ENCODE measurements around the gene ICAM3.
A peak's percentile ranks its signal among the peaks of the same experiment; 100 is the strongest.
"Not testable (repeated sequence)": the region's sequence is repeated elsewhere in the genome, so short reads cannot be mapped to it uniquely, and the experiment has no call there.

Gene ICAM3

DNA sequence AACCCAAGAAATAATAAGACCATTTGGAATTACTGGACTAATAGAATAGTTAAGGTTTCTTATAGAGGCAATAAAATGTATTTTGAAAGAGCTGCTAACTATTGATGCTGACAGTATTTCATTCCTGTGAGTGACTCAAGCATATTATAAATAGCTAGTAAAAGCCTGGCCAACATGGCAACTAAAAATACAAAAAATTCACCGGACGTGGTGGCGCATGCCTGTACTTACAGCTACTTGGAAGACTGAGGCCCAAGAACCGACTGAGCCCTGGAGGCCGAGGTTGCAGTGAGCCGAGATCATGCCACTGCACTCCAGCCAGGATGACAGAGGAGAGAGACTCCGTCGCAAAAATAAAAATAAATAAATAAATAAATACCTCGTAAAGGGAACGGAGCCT is 5.4 kb upstream of the ICAM3 start:
- no peak for DNase-seq

DNA sequence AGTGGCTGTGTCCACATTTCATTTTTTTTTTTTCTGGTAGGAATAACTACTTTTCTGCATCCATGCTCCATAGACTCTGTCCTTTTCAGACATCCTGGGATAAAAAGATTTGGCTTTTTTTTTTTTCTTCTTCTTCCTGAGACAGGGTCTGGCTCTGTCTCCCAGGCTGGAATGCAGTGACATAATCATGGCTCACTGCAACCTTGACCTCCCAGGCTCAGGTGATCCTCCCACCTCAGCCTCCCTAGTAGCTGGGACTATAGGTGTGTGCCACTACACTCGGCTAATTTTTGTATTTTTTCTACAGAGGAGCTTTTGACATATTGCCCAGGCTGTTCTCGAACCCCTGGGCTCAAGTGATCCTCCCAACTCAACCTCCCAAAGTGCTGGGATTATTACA is 4.1 kb upstream of the ICAM3 start:
- DNase-seq: no peak

GRCh38 chr19:10339977-10340376 is 553 bp upstream of the ICAM3 start:
- DNase-seq: no peak

DNA sequence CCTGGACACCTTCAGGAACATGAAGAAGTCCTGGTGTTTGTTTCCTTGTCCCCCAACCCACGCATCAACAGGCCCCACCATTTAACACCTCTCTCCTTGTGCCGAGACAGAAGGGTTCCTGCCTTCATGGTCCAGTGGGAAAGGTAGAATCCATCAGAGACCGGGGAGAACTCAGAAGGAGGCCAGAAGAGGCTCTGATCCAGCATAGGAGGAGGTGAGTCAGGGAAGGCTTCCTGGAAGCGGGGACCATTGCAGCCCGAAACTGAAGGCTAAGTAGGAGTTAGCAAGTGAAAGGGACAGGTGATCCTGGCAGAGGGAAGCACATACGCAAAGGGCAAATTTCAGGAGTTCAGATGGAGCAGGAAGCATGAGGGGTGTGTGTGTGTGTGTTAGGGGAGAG is 484 bp downstream of the ICAM3 start:
- no peak for DNase-seq

- DNase-seq: not testable (repeated sequence)
Observed at GRCh38 chr19:10336725-10337124, 2.7 kb downstream of the ICAM3 start.

DNA sequence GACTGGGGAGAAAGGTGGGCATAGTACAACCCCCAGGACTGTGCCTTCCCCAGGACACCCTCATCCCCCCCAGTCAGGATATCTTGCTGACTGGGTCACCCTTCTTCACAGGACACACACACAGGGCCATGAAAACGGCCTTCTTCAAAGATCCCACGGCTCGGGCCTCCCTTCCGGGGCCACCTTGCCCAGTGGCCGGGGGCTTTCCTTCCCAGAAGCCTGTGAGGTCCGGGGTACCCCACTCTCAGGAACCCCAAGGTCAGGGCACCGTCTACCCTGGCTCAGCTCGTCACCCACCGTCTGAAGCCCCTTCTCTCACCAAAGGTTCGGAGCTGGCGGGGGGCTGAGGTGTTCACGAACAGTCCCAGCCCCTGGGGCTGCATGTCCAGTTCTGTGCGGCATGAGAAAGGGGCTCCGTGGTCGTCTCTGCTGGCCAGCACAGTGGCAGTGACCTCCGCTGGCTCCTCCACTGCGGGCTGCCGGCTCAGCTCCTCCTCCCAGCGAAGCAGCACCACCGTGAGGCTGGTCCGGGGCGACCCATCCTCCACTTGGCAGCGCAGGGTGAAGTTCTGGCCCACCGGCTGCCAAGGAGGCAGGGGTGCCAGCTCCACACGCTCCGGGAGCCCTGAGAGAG is 4.0 kb downstream of the ICAM3 start:
- no peak for DNase-seq

DNA sequence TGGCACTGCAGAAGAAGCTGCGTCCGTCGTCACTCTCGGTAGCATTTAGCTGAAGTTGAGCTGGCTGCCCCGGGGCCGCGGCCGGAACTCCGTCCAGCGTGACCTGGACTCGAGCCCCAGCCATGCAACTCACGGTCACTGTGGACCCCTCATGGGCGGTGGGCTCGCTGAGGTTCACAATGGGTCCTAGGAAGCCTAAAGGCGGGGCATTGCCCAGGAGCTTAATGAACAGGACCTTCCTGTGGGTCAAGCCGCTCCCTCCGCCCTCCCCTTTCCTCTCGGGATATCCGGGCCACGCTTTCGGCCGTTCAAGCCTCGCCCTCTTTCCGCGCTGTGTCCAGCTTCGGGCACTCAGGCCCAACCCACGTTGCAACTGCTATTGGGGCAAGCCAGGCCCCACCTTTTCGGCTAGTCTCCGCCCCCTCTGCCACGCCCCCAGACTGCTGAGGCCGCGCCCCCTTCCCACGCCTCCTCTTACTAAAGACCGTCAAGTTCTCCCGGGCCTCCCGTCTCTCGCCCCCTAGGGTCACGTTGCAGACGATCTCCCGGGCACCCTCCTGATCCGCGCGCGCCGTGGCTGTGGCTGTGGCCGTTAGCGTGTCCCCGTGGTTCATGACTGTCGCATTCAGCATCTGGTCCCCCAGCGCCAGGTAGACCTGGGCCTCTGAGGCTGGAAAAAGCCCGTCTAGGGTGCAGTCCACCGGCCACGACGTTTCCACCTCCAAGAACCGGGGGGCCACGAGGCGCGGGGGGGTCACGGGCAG is 4.7 kb downstream of the ICAM3 start:
- peak; percentile 52 for DNase-seq

DNA sequence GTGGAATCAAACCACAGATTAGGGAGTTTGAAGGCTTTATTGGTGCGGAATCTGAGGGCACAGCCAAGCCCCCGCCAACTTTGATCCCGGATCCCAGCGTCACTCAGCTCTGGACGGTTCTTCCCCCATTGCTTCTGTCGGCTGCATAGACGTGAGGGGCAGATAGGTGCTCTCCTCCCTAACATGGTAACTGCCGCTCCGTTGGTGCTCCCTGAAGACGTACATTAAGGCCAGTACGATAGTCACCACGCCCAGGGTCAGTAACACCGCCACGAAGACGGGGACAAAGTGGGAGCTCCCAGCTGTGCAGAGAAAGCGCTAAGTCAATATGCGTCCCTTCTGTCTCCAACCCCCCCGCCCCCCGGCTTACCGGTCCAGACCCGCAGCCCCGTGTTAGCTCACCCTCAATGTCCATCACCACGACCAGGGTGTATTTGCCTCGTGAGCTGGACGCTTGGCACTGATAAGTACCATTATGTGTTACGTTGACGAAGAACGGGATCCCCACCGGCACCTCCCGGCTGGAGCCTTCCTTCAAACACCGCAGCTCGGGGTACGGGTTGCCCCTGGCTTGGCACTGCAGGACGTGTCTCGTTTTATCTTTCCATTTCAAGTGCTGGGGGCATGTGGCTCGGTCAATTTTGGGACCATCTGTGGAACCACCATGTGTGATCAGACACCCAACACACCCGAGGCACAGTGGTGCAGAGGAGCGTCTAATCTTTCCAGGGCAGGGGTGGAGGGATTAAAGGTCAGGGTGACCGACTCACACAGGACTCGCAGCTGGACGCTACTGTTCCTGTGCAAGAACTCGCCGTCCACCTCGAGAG is 5.5 kb downstream of the ICAM3 start:
- no peak for DNase-seq

- DNase-seq: peak; percentile 98
Observed at GRCh38 chr19:10332965-10333757, 6.3 kb downstream of the ICAM3 start, which contains the start of gene RAVER1. RAVER1 (minus strand) TSS chr19:10333529; CDS start chr19:10333507, 22 bp downstream.

DNA sequence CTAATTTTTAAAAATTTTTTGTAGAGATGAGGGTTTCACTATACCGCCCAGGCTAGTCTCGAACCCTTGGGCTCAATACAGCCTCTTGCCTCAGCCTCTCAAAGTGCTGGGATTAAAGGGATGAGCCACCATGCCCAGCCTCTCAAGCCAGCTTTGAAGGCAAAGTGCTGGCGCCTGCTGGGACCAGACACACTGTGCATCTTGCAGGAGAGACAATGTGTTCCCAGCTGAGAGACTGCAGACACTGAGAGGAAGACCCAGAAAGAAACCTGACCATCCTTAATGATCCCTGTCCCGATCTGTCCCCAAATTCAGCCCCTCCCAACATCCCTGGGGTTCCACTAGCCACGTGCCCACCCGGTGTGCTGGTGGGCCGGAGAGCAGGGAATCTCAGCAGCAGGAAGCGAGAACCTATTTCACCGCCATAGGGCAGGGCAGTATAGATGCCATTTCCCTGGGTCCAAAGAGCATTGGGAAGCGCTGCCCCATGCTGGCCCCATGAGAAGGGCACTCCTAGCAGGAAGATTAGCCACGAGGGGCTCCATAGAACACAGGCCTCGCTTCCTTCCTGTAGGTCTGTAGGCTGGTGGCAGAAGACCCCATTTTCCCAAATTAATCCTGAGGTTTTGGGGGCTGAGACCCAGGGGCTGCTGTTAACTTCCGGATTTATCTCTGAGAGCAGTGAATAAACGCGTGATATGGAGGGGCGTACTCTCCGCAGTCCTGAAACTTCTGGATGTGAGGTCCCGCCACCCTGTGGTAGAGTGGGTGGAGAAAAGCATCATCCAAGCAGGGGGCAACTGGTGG is 7.1 kb downstream of the ICAM3 start:
- no peak for DNase-seq

- DNase-seq: no peak
Observed at GRCh38 chr19:10329555-10329954, 9.9 kb downstream of the ICAM3 start.

GRCh38 chr19:10328558-10329429 is 10.6 kb downstream of the ICAM3 start:
- DNase-seq: no peak

DNA sequence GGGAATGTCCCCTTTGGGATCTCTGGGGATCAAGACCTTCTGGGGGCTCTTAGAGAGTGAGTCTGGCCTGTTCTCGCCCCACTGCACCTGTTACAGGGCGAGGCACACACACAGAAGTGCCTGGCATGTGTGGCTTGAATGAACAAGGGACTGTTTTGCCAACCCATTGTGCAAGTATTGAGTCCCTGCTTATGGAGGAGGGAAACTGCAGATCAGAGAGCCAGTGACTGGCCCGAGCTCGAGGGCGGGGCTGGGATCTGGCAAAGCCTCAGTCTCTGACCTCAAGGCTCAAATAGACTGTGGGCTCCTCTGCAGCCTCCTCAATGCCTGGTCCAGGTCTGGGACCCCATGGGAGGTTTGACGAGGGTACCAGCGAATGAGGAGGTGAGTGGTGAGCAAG is 11.6 kb downstream of the ICAM3 start:
- no peak for DNase-seq

- no peak for DNase-seq
Observed at GRCh38 chr19:10325732-10326131, 13.7 kb downstream of the ICAM3 start.

- no peak for DNase-seq
Observed at GRCh38 chr19:10321874-10322835, 17.3 kb downstream of the ICAM3 start.

GRCh38 chr19:10321417-10321797 is 18.0 kb downstream of the ICAM3 start:
- DNase-seq: no peak

- no peak for DNase-seq
Observed at GRCh38 chr19:10320602-10321416, 18.6 kb downstream of the ICAM3 start.

GRCh38 chr19:10318807-10319682 is 20.4 kb downstream of the ICAM3 start:
- DNase-seq: no peak

All from midbrain (tissue), 1 donor.